Activated naive CD8-positive, alpha-beta T cell (primary cell): ENCODE data around the gene DSTYK.

Experiments
- H3K27ac Mint-ChIP-seq: one replicate; pipeline ENCODE4 v1.8.0; 2021; ENCODE audit warnings: mixed read lengths
- H3K27me3 Mint-ChIP-seq: one replicate; pipeline ENCODE4 v1.8.0; 2021; ENCODE audit warnings: mixed read lengths
- H3K36me3 Mint-ChIP-seq: one replicate; pipeline ENCODE4 v1.8.0; 2021; ENCODE audit warnings: mixed read lengths
- H3K4me1 Mint-ChIP-seq: one replicate; pipeline ENCODE4 v1.8.0; 2021; ENCODE audit warnings: low read depth, mixed read lengths
- H3K4me3 Mint-ChIP-seq: one replicate; pipeline ENCODE4 v1.8.0; 2021; ENCODE audit warnings: mild to moderate bottlenecking, mixed read lengths
- H3K9me3 Mint-ChIP-seq: one replicate; pipeline ENCODE4 v1.8.0; 2021; ENCODE audit warnings: low read depth, mixed read lengths

DSTYK gene

DNA sequence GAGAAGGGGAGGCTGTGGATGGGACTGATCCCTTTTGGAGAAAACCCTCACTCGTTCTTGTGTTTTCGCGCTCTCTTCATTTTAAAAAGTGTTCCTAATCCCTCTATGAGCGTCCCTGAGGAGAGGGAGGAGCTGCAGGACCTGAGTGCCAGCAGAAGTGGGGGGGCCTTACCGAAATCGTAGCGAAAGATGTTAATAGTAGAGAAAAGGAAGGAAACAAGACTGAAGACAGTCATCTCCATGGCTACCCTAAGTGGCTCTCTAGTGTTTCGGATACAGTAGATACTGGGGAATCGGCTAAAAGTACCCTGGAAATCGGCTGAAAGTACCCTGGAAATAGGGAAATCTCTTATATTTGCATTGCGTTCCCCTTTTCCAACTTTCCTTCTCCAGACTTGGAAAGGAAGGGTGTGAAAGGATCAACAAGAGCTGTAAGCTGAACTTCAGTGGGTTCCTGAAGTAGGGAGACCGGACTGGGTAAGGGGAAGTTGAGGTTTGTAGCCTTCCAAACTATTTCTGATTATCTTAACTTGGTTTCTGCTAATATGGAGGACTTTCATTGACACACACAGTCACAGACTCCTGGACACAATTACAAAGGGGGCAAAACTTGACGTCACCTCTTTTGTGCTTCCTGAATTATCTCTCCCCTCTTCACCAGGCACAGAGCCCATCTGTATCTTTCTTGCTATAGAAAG lies 486 bp upstream of the DSTYK start:
- Mint-ChIP-seq H3K4me3 (peak overlapping the region; percentile 99), H3K27ac (peak overlapping the region; percentile 96), H3K27me3 (no peaks in the 10 kb centered on the region), H3K36me3 (no peaks in the 10 kb centered on the region), H3K9me3 (no peaks in the 10 kb centered on the region), H3K4me1 (peaks cover 47% of the 10 kb centered on the region)

DNA sequence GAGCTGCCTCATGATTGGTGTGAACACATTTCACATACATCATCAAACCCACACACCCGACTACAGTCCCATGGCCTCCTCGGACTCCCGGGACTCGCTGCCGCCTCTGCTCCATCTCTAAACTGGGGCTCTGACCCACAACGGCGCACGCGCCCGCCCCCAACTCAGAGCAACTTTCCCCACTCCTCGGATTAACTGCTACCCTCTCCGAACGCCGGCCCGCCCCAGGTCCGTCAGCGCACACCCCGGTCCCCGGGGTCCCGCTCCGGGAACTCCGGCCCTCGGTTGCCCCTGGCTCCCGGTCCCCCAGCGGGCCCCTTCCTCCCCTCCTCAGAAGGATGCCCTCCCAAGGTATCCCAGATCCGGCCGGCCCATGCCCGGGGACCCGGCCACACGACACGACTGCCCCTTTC lies 740 bp downstream of the DSTYK start:
- H3K4me1 Mint-ChIP-seq, result peaks cover 51% of the 10 kb centered on the region
- no peaks in the 10 kb centered on the region for H3K9me3 Mint-ChIP-seq
- H3K27ac Mint-ChIP-seq, result peak overlapping the region; percentile 84
- H3K36me3 Mint-ChIP-seq, result no peaks in the 10 kb centered on the region
- H3K27me3 Mint-ChIP-seq, result no peaks in the 10 kb centered on the region
- peak overlapping the region; percentile 99 for H3K4me3 Mint-ChIP-seq

DNA sequence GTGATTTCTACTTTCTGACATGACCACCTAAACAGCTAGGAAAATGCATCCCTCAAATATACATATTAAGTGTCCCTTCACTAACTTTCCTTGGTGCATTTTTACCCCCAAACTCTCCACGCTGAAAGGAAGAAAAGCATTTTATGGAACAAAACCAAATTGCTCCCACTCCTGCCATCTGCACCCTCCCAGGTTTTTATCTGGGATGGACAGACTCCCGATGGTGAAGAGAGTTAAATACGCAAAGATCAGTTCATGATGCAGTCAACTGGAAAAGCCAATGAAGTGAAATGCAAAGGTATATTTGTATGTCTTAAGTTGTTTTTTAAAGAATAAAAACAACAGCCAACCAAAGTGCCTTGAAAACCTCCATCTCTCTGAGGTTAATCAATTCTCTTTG lies 2.7 kb downstream of the DSTYK start:
- peak overlapping the region; percentile 51 for H3K4me3 Mint-ChIP-seq
- no peaks in the 10 kb centered on the region for H3K36me3 Mint-ChIP-seq
- H3K9me3 Mint-ChIP-seq, result no peaks in the 10 kb centered on the region
- H3K4me1 Mint-ChIP-seq, result peaks cover 55% of the 10 kb centered on the region
- no peak overlapping the region for H3K27ac Mint-ChIP-seq
- no peaks in the 10 kb centered on the region for H3K27me3 Mint-ChIP-seq

DNA sequence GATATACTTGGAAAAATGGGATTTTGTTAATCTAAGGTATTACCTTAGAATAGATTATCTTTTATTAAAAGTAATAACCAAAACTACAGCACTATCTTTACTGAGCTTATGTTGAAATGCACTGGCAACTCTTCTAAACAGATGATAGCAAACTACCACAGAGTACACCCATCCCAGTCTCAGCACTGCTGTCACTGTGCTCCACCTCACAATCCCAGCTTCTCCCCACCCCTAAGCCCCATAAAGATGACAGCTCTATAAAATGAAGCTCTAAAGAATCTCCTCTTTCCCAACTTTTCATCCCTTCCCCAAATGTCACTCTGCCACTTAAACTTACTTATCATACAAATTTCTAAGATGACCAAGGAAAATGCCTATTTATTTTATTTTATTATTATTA lies 6.4 kb downstream of the DSTYK start:
- Mint-ChIP-seq H3K4me3 (no peak overlapping the region), H3K4me1 (peaks cover 61% of the 10 kb centered on the region), H3K27ac (peak overlapping the region; percentile 92), H3K36me3 (peaks cover 2% of the 10 kb centered on the region), H3K27me3 (no peaks in the 10 kb centered on the region), H3K9me3 (no peaks in the 10 kb centered on the region)

DNA sequence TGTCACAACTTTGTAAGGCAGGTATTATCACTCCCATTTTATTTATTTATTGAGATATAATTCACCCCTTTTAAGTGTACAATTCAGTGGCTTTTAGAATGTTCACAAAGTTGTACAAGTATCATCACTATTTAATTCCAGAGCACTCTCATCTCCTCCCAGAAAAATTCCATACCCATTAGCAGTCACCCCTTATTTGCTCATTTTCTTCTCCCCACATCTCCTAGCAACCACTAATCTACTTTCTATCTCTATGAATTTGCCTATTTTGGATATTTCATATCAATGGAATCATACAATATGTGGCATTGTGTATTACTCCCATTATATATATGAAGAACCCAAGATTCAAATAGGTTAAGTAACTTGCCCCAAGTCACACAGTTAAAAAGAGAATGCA lies 7.0 kb downstream of the DSTYK start:
- H3K27me3 Mint-ChIP-seq, result no peaks in the 10 kb centered on the region
- H3K27ac Mint-ChIP-seq, result peak overlapping the region; percentile 92
- H3K9me3 Mint-ChIP-seq, result no peaks in the 10 kb centered on the region
- H3K4me1 Mint-ChIP-seq, result peaks cover 63% of the 10 kb centered on the region
- H3K4me3 Mint-ChIP-seq, result peak overlapping the region; percentile 24
- peaks cover 2% of the 10 kb centered on the region for H3K36me3 Mint-ChIP-seq

DNA sequence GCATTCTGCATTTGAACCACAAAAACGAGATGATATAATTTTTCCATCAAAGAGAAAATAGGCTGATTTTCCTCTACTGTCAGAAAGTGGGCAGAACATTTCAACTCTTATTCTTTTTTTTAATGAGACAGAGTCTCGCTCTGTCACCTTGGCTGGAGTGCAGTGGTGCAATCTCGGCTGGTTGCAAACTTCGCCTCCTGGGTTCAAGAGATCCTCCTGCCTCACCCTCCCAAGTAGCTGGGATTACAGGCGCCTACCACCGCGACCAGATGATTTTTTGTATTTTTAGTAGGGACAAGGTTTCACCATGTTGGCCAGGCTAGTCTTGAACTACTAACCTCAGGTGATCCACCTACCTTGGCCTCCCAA lies 11.6 kb downstream of the DSTYK start:
- H3K27me3 Mint-ChIP-seq, result no peaks in the 10 kb centered on the region
- peak overlapping the region; percentile 78 for H3K4me3 Mint-ChIP-seq
- H3K27ac Mint-ChIP-seq, result peak overlapping the region; percentile 93
- no peaks in the 10 kb centered on the region for H3K9me3 Mint-ChIP-seq
- H3K36me3 Mint-ChIP-seq, result peaks cover 11% of the 10 kb centered on the region
- H3K4me1 Mint-ChIP-seq, result peaks cover 73% of the 10 kb centered on the region

DNA sequence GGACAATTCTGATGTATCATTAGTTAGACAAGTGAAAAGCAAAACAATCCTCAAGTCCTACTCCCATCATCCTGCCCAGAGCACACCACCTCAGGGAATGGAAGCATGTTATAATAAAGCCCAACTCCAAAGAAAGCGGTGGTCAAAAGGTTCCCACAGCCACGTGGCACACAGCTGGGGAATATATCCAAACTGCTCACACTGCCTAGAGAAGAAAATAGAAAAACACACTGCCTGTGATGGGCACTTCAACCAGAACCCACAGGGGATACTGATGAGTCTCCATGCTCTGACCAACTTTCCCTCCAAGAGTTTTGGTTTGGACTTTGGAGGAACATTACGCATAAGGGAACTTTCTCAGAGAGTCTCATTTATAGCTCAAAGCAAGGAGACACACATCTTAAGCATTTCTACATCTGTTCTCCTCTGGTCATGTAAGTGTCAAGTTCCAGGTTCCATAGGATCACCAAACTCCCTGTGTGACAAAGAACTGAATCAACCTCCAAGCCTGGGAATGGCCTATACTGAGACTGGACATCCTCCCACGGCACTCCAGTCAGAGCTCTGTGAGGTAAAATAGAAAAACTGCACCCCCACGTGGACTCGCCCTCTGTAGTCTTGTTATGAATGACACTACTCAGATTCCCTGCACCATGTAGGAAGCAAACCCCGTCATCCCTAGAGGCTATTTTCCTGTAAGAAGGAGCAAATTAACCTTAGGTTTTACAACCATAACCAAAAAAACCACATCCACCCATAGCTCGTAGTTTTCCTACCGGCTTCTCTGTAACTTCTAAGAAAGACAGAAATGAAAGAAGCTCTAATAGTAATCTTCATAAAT lies 12.2 kb downstream of the DSTYK start:
- H3K9me3 Mint-ChIP-seq, result no peaks in the 10 kb centered on the region
- H3K27ac Mint-ChIP-seq, result peak overlapping the region; percentile 93
- H3K27me3 Mint-ChIP-seq, result no peaks in the 10 kb centered on the region
- H3K4me1 Mint-ChIP-seq, result peaks cover 67% of the 10 kb centered on the region
- H3K4me3 Mint-ChIP-seq, result peak overlapping the region; percentile 78
- H3K36me3 Mint-ChIP-seq, result peaks cover 11% of the 10 kb centered on the region

DNA sequence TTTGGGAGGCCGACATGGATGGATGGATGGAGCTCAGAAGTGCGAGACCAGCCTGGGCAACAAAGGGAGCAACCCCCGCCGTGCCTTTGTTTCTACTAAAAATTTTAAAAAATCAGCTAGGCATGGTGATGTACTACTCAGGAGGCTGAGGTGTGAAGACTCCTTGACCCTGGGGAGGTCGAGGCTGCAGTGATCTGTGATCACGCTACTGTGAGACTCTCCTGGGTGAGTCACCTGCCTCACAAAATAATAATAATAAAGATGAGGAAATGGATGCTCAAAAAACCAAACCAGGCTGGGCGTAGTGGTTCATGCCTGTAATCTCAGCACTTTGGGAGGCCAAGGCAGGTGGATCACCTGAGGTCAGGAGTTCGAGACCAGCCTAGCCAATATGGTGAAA lies 19.2 kb downstream of the DSTYK start:
- no peak overlapping the region for H3K4me3 Mint-ChIP-seq
- H3K27ac Mint-ChIP-seq, result no peak overlapping the region
- peaks cover 57% of the 10 kb centered on the region for H3K4me1 Mint-ChIP-seq
- peaks cover 13% of the 10 kb centered on the region for H3K36me3 Mint-ChIP-seq
- no peaks in the 10 kb centered on the region for H3K9me3 Mint-ChIP-seq
- no peaks in the 10 kb centered on the region for H3K27me3 Mint-ChIP-seq

DNA sequence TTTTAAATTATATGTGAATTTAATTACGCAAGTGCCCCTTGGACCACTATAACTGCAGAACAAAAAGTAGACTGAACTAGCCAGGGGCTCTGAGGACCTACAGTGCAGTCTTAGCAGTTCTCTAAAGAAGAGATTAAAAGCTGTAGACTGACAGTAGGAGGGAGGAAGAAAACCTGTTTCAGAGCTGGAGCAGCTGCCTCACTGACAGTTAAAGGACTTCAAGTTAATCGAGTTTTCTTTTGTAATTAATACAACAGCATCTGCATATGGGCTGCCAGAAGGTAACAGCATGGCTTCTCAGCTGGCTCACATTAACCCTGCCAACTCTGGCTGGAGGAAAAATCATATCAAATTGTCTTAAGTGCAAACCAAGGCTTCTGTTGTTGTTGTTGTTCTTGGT lies 19.9 kb downstream of the DSTYK start:
- Mint-ChIP-seq H3K4me1 (peaks cover 61% of the 10 kb centered on the region), H3K27ac (no peak overlapping the region), H3K9me3 (no peaks in the 10 kb centered on the region), H3K36me3 (peaks cover 17% of the 10 kb centered on the region), H3K27me3 (no peaks in the 10 kb centered on the region), H3K4me3 (no peak overlapping the region)

DNA sequence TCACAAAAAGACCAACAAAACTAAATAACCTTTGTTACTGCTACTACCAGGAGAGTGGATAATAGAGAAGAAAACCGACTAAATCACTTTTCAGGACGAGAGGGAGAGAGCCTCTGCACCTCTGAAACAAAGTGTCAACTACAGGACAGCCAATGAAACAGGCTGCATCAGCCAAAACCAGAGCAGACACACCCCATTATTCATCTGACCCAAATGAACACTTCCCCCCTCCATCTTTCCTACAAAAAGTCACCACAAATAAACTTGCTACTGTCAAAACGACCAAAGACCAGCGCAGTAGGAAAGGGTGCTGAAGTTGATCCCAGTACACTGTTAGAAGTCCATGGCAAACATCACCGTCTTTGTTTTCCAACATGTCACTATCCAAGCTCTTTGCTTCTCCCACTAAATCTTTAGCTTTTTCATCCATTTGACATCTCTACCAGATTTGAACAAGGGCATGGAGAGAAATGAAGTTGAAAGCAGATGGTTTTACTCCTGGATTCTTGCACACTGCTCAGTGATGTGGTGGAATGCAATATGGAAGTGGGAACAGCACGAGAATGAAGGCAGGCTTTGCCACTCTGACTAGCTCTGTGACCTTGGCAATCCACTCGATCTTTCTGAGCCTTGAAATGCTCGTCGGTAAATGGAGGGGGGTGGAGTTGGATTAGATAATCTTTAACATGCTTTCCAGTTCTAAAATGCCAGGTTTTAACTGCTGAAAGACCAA lies 20.5 kb downstream of the DSTYK start:
- Mint-ChIP-seq H3K27me3 (no peaks in the 10 kb centered on the region), H3K27ac (no peak overlapping the region), H3K36me3 (peaks cover 17% of the 10 kb centered on the region), H3K4me1 (peaks cover 66% of the 10 kb centered on the region), H3K9me3 (no peaks in the 10 kb centered on the region), H3K4me3 (peak overlapping the region; percentile 20)

DNA sequence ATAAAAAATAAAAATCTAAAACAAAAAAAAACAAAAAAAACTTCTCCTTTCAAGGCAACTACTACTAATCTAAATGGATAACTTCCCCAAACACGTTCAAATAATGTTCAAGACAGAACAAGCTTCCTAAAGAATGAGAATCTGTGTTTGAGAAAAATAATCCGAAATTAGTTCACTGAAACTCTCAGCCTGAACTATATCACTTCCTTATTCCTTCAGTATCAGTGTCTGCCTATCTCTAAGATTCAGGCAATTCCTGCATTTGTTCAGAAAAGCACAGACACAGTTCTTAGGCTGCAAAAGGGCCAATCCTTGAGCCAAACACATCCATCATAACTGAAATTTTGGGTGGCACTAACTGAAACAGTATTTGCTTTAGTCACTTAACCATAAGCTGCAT lies 22.4 kb downstream of the DSTYK start:
- H3K9me3 Mint-ChIP-seq, result no peaks in the 10 kb centered on the region
- H3K4me1 Mint-ChIP-seq, result peaks cover 72% of the 10 kb centered on the region
- no peaks in the 10 kb centered on the region for H3K27me3 Mint-ChIP-seq
- H3K36me3 Mint-ChIP-seq, result peaks cover 13% of the 10 kb centered on the region
- H3K4me3 Mint-ChIP-seq, result no peak overlapping the region
- H3K27ac Mint-ChIP-seq, result no peak overlapping the region

DNA sequence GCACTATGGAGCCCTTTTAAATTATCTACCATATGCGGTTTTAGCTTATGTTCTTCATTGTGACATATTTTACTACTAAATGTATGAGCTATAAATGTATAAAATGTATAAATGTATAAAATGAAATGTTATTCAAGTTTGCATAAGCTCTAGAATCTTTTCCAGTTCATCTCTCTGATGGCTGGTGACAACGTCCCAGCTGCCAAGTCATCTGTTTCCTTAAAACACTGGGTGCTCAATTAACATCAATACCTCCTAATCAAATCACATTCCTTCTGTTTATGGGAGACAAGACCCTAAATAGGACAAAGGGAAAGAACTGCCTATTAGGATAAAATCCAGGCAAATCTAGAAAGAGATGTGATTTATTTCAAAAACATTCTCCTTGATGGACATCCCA lies 22.9 kb downstream of the DSTYK start:
- no peaks in the 10 kb centered on the region for H3K9me3 Mint-ChIP-seq
- peaks cover 9% of the 10 kb centered on the region for H3K36me3 Mint-ChIP-seq
- H3K27ac Mint-ChIP-seq, result no peak overlapping the region
- no peaks in the 10 kb centered on the region for H3K27me3 Mint-ChIP-seq
- no peak overlapping the region for H3K4me3 Mint-ChIP-seq
- H3K4me1 Mint-ChIP-seq, result peaks cover 73% of the 10 kb centered on the region

DNA sequence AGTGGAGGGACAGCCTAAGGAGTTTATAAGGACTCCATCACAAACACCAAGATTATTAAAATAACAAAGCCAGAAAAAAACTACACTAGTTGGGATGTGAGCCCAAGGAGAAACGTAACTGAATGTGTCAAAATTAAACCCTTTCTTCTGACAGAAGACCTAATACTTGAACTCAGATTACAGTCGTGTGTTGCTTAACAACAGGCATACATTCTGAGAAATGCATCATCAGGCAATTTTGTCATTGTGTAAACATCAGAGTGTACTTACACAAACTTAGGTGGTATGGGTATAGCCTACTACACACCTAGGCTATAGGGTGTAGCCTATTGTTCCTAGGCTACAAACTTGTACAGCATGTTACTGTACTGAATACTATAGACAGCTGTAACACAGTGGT lies 23.4 kb downstream of the DSTYK start:
- no peak overlapping the region for H3K27ac Mint-ChIP-seq
- H3K4me1 Mint-ChIP-seq, result peaks cover 75% of the 10 kb centered on the region
- H3K4me3 Mint-ChIP-seq, result no peak overlapping the region
- no peaks in the 10 kb centered on the region for H3K27me3 Mint-ChIP-seq
- peaks cover 9% of the 10 kb centered on the region for H3K36me3 Mint-ChIP-seq
- no peaks in the 10 kb centered on the region for H3K9me3 Mint-ChIP-seq

DNA sequence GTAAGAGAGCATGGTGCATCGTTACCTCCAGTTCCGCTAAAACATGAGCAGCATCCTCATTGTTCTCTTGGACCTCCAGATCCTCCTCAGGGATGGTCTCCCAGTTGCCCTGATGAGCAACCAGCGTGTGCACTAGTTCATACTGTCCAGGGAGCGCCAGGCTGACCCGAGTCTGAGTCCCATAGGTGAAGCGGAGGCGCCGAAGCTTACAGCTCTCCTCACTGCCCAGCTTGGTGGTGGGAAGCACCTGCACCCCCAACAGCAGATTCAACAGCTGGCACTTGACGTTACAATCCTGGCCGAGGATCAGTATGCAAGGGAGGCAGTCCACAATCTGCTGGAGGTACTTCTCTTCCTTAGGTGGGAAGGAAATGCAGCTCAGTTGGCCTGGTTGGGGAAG lies 24.1 kb downstream of the DSTYK start:
- Mint-ChIP-seq H3K9me3 (no peaks in the 10 kb centered on the region), H3K36me3 (peaks cover 12% of the 10 kb centered on the region), H3K4me1 (peaks cover 76% of the 10 kb centered on the region), H3K27me3 (no peaks in the 10 kb centered on the region), H3K27ac (peak overlapping the region; percentile 16), H3K4me3 (no peak overlapping the region)

DNA sequence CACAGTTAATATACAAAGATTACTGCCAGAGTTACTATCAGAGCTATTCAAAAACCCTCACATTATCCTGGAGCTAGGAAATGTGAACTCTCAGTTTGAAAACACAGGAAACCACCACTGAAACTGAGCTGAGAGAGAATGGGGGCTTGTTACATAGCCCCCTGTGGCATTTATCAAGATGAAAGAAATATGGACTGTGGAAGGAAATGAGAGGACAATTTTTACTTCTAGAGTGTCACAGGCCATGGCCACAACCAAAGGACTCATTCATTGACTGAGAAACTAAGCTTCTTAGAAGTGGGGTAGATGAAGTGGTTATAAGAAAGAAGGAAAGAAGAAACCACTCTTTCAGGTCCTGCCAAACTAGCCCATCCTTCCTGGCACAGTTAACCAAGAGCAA lies 25.3 kb downstream of the DSTYK start:
- Mint-ChIP-seq H3K4me3 (no peak overlapping the region), H3K27me3 (no peaks in the 10 kb centered on the region), H3K36me3 (peaks cover 12% of the 10 kb centered on the region), H3K4me1 (peaks cover 70% of the 10 kb centered on the region), H3K9me3 (no peaks in the 10 kb centered on the region), H3K27ac (peak overlapping the region; percentile 1)
